ENCODE measurements around the gene PNMA6F.
"Not testable (repeated sequence)": the region's sequence is repeated elsewhere in the genome, so short reads cannot be mapped to it uniquely, and the experiment has no call there.

The PNMA6F gene

DNA sequence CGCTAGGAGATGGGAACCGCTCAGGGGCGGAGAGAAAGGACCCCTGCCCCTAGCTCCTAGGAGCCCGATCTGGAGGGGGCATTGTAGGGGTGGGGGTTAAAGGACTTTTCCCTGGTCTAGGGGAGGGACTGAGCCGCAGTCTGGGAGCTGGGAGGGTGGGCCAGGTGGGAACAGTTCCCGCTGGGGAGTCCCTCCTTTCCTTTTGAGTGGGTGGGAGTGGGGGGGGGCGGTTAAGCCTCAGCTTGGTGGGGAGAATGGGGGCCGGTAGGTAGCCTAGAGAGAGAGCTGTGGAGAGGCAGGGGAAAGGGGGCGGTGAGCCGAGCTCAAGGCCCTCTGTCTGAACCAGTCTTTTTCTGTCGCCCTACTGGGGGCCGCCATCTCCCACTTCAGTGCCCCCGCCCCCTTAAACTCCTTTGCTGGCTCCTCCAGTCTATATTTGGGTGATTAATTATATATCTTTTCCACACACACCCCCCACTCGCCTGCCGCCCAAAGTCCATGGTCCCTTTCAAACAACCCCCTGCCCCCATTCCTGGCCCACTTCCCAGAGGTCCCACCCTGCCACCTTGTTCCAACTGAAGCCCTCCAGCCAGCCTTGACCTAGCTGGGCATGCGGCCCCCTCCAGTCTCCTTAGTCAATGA, 13.2 kb upstream of the PNMA6F start:
- no peak for DNase-seq

DNA sequence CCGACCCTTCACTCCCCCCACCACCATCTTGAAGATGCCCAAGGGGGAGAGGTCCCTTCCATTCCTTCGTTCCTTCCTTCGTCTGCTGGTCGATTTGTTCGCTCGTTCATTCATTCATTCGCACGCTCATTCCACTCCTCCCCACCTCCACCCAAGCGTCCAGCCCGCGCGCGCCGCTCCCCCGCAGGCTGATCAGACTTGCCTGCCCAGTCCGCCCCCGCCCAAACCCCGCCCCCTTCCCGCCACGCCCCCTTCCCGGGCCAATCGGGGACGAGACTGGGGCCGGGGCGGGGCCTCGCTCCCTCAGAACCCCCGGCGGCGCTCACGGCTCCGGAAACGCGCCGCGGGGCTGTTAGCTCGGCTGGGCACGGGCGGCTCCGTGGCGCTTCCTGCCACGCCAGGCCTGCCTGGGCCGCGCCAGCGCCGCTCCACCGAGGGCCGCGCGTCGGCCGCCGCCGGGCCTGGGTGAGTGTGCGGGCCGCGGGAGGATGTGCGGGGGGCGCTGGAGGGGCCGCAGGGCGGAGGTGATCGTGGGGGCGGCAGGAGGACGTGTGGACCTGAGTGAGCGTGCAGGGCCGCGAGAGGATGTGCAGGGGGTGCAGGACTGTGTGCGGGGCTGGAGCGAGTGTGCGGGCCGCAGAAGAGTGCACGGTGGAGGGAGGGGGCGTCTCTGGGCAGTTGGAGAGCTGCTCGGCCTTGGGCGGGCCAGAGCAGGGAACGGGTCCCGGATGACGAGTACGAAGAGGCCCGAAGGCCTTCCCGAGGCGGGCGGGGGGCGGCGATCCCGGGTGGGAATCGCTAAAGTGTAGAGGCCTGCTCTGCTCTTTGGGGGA, 12.5 kb upstream of the PNMA6F start, which contains the start of gene ZNF275:
TSS of gene ZNF275 (plus strand) at position 333 of the 833 bp plus-strand sequence. CDS start 2,527 bp downstream, outside the sequence.
- DNase-seq, result peak; percentile 86

DNA sequence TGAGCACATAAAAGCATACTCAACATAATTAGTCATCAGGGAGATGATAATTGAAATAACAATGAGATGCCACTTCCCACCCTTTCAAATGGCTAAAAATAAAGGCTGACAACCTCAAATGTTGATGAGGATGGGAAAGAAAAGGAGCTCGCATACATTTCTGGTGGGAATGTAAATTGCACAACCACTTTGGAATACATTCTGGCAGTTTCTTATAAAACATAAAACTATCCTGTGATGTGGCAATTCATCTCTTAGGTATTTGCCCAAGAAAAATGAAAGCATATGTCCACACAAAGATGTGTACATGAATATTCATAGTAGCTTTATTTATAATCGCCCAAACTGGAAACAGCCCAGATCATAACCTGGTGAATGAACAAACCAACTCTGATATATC, 11.7 kb upstream of the PNMA6F start:
- DNase-seq, result no peak

DNA sequence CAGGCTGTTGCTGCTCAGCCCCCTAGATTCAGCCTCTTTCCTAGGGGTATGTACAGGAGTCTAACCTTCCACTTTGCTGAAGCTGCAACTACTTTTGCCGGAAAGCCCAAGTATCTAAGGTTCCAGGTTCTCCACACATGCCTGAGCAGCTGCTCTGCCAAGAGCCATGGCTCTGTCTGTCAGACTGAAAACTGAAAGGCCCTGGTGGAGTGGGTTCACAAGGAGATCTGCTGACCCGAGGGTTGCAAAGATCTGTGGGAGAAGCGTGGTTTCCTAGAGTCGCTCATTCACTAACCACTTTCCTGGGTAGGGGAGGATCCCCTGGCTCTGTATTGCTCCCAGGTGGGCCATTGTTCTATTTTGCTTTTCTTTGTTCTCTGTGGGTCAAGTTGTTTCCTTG, 6.0 kb upstream of the PNMA6F start:
- no peak for DNase-seq

DNA sequence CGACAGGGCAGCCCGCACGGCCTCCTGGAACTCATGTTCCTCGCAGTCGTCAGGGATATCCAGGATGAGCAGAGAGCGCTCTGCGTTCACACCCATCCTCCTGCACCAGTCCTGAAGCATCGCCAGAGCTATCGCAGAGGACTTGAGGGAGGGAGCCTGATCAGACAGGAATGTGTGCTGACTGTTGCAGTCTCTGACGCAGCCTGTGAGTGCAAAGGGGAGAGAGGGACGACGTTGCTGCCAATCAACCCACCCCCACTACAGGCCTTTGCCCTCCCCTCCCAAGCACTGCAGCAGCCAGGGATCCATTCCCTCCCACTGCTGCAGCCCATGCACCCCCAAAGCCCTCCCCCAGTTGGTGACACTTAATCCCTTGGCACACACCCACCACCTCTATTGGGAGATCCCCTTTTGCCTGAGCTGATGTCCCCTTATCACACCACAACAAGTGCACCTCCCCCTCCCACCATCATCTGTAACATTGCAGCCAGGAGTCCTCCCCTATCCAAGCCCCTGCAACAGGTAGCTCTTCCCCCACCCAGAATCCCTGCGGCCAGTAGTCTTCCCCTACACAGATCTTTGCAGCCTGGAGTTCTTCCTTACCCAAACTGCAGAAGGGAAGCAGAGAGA, 897 bp downstream of the PNMA6F start:
- no peak for DNase-seq

DNA sequence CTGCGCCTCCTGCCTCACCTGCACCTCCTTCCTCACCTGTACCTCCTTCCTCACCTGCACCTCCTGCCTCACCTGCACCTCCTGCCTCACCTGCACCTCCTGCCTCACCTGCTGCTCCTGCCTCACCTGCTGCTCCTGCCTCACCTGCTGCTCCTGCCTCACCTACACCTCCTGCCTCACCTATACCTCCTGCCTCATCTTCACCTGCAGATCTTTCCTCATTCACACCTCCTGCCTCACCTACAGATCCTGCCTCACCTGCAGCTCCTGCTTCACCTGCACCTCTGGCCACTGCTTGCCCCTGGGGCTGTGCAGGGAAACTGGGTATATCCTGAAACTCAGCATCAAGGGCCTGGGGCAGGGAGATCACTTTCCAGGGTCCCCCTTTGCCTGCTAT, 1.5 kb downstream of the PNMA6F start:
- not testable (repeated sequence) for DNase-seq

DNA sequence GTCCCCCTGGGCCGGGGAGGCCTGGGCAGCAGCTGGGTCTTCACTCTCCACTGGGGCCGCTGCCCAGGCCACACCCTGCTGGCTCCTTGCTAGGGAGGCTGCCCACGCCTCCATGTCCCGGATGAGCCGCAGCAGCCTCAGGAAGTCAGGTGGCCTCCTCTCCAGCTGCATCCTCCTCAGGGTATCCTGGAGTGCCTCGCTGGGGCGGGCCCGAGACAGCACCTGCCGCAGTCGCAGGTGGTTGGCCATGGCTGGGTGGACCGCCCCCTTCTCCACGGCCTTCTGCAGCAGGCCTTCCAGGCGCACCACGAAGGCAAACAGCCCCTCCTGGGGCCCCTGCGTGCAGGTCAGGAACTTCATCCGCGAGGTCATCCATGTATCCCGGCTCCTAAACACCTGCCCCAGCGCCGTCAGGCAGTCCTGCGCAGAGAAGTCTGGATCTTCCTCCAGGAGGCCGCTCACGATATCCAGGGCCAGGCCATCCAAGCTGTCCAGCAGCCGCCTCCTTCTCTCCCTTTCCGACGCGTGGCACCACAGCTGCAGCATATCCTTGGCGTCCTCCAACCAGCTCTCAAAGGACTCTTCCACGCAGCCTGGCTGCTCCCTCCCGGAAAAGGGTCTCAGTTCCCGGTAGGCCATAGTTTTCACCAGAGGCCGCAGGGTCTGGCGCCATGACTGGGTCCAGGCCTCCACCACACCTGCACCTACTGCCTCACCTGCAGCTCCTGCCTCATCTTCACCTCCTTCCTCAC, 2.1 kb downstream of the PNMA6F start:
- DNase-seq, result no peak

DNA sequence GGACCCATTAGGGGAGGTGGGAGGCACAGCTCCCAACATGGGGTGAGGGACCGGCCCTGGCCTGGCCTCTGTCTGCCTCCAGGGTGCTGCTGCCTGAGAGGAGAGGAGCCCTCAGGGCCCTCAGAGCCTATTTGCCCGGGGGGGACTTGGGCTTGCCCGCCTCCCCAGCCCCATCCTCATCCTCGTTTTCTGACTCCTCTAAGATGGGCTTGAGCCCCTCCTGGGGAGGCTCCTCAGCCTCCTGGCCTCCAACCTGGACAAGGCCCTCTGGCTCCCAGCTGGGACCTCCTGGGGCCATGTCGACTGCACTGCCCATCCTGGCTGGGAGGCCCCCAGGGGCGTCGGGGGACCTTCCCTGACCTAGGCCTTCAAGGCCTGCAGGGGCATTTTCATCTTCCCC, 2.8 kb downstream of the PNMA6F start:
- no peak for DNase-seq

DNA sequence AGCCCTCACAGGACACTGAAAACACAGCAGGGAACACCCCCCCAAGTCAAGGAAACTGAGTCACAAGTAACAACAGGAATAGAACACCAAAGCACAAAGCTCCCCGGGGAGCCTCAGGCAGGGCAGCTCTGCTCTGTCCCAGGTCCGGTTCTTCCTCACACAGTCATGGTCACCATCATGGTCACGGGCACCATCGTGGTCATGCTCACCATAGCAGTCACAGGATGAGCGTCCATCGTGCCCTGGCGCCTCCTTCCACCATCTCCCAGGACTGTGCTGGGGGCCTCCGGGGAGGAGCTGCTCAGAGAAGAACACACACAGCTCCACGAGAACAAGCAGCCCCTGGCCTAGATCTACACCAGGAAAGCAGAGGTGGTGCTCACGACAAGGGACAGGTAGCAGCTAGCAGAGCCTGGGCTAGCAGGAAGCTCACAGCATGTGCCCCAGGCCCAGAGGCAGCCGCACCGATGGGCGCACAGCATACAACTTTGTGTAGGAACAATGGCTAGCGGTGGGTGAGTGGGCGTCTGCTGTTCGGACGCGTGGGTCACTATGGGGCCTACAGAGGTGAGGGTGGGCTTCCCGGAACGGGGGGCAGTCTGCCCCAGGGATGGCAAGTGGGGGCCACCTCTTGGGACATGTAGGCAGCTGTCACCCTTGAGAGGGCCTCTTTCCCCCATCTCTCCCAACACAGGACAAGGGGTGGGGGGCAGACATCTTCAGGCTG, 3.4 kb downstream of the PNMA6F start:
- no peak for DNase-seq

DNA sequence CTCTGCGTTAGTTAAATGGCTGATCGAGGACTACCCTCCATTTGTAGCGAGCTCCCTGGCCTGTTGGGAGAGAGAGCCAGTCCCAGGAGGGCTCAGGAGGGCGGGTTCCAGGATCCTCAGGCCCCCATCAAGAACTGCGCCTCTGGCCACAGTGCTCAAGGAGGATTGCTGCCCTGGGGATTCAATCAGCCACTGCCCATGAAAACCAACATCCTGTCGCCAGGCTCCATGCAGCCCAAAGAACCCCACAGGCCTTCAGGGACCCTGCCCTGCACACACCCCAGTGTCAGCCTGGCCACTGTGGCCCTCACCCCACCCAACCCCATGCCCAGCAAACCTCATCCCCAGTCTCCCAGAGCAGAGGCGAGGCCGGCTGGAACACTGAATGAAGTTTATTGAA, 4.3 kb downstream of the PNMA6F start:
- no peak for DNase-seq

DNA sequence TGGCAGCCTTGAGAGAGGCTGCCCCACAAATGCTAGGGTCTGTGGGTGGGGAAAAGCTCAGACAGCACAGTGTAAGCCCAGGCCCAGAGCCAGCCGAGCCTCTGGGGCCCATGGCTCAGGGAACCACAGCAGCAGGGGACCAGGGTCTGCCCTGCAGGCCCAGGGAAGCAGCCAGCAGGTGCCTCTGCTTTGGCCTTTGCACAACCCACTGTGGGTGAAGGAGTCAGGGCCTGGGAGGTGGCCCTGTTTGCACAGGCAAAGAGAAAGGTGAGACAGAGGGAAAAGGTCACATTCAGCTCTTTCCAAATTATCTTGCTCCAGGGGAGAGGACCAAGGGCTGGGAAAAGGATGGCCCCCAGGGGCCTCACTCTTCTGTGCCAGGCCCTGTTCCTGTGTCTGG, 8.7 kb downstream of the PNMA6F start:
- no peak for DNase-seq

DNA sequence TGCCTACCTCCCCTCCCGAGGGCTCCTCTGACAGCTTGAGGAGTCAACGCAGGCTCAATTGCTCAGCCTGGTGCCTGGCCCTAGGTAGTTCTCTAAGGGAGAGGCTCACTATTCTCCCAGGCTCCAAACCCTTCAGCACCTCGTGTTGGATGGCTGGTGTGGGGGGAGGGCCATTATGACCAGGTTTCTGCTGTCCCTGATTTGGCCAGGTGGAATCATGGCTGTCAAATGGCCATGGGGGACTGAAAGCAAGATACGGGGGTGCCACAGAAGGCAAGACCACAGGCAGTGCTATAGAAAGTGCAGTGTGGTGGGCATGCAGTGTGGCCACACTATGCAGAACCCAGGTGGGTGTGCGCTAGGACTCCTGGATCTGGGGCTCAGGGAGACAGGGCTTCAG, 9.5 kb downstream of the PNMA6F start:
- DNase-seq, result no peak

DNA sequence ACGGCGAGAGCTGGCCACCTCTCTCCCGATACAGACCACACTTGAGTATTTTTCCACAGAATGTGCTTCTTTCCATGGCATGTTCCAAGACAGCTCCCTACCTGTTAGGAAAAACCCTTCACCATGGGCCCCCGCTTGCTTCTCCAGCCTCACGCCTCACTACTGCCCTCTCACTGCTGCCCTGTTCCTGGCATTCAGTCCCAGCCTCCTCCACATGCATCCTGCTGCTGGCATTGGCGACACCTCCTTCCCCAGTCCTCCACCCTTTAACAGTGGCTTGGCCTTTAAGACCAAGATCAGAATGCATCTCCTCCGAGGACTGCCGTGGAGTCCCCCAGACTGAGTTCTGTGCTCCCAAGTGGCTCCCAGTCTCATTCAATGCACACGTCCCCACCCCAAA, 10.7 kb downstream of the PNMA6F start:
- no peak for DNase-seq

DNA sequence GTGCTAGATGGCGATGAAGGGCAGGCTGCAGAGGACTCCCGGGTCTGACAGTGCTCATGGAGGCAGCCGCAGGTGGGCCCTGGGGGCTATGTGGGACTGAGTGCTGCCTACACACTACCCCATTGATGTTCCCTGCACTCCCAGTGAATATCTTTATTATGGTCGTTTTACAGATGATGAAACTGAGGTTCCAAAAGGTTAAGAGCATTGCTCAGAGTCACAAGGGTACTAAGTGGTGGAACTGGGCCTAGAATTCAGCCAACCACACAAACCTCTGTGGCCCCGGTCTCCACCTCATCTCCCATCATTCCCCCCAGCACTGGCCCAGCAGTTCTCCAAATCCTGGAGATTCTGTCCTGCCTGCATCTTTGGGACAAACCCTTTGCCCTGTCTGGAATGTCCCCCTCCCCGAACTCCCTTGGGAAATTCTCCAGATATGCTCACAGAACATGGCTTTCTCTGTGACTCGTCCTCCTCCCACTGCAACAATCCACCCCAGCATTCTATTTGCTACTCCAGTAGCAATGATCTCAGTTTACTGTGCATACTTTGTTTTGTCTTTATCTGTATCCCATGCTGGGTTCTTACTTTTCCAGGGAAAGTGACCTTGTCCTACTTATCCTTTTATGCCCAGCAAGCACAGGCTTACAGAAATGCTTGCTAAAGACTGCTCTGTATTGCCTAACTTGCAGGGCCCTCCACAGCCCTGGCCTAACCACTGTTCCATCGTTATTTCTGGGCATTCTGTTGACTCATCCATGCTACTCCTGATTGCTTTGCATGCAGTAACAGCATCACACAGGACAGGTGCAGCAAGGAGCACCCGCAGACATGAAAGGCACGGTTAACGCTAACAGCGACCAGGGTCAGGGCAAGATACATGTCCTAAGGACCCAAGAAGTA, 14.0 kb downstream of the PNMA6F start:
- no peak for DNase-seq

DNA sequence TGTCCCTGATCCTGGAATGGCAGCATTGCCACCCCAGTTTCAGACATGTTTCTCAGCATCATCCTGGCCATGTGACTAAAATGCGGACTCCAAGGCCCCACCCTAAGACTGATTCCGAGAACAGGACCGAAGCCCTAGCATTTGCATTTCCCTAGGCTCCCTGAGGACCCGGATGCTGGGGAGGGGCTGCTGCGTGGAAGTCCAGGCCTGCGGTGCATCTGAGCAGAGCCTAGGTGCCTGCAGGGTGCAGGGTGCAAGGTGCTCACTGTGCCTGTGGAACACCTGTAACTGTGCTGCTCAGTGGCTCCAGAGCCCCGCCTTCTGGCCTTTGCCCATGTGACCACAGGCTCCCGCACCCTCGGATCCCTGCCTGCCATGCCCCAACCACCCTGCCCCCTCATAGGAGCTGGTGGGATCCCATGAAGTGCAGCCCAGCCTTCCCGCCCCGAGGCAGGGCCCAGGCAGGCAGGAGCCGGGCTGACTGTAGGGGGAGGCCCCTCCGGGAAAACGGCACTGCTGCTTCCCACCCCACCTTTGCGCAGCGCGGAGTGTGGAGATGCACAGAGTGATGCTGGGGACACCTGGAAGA, 14.9 kb downstream of the PNMA6F start:
- DNase-seq, result no peak

DNA sequence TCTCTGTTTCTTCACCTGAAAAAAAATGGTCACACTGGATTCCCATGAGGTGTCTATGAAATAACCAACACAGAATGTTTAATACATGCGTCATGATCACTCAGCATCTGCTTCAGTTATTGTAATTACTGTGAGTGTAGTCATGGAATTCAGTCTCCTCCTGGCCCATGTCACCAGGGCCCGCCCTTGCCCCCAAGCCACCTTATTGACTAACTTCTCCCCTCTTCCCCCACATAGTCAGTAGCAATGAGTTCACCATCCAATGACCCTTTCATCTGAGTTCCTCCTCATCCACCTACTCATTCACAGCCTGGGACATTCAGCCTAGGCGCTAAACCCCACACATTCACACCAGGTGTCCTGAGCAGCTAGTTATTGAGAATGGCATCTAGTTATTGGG, 15.6 kb downstream of the PNMA6F start:
- no peak for DNase-seq

DNA sequence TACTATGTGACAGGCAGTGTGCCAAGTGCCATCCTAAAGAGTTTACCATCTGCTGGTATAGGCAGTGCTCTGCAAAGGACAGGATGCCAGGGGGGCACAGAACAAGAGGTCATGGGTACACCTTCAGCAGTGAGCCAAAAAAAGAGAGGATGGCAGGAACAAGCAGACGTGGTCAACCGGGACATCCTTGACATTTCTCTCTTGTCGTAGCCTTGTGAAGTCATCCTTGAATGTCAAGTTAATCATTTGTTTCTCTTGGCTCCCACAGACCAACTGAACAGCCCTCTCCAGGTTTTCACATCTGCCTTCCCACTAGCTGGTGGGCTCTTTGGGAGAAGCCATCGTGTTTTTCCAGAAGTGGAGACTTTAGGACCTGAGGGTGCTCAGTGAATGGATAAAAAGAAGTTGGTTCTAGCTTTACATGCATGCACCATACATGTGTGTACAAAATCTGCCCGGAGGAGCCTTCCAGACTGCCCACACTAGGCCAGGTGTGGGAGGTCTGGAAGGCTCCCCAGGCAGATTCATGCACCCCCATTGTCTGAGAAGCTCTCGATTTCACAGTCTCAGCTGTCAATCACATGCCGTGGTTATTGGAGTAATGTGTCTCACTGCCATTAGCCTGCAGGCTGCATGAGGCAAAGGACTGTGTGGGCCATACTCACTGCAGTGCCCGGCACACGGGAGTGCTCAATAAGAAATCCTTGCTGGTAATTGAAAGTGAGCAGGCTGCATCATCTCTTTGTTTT, 16.4 kb downstream of the PNMA6F start:
- DNase-seq, result no peak

DNA sequence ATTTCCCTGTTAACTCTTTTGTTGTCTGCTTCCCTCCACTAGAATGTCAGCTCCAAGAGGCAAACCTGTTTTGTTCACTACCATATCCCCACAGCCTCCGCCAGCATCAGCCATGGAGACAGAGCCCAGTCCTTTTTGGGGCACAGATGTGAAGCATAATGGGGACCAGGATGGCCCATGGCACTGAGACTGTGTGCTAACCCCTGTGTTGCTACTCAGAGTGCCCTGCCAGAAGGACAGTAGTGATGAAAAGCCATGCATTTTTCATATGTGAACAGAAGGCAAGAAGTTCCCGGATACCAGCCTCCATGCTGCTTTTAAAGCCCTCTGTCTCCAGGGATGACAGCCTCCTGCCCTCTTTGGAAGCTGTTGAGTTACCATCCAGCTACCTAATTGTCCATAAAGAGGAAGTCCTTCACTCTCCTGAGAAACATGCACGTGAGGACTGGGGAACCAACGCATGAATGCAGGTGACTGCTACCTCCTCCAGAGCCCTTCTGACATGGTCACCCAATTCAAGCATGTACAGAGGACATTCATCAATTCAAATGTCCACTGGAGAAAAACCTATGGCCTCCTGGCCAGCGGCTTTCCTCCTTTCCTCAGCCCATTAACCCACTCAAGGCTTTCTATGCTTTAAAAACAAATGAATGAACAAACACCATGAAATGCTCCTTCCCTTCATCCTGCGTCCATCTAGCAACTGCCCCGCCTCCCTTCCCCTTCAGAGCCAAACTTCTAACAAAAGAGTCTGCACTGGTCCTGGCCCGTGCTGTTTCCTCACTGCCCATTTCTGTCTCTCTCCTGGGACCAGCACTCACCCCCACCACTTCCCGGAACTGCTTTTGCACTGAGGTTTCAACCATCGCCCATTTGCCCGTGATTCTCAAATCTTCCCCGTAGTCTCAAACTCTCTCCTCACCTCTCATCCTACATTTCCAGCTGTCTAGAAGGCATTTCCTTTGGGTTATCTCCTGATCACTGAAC, 18.0 kb downstream of the PNMA6F start:
- DNase-seq, result no peak

DNA sequence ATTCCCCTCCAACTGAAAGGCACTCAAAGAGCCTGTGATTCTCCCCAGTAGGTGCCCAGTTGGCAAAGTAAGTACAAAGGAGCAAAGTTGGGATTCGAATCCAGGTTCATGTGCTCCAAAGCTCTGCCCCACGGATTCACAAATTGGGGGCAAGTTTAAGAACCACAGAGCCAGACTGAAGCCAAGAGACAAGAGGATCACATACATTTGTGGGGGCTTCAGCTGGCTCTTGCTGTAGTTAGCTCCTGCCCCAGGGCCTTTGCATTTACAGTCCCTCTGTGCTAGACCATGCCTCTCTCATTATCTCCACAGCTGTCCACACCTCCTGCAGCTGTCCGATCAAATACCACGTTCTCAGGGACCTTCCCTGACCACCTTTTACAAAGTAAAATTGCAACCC, 18.8 kb downstream of the PNMA6F start:
- no peak for DNase-seq

All from CD4-positive, alpha-beta T cell treated with Interleukin-21 for 1 hour (primary cell).